K562 (cell line): ENCODE data around the gene KDM4C. TPM values are rescaled to one million over a fixed set of nuclear protein-coding genes. Genes with fewer than 3 reads are reported as not detected.

Experiments
- ATAC-seq: fragments of 200-7000 bp; cut with Tn5 transposase; 3 replicates; pipeline ENCODE4 v1.9.1; 2020; ENCODE audit warnings: moderate library complexity
- BruUV-seq: library from RNA; stranded (reverse); fragments of 400-500 nt; replicated peaks from 2 replicates; lab custom pipeline; 2021; lab: Mats Ljungman, UMichigan
- CTCF ChIA-PET: fragments of 300-600 bp; formaldehyde crosslinking; extraction: SDS; loops from one replicate; lab custom pipeline; 2021; ENCODE audit warnings: low intra/inter-chr PET ratio; lab: Yijun Ruan, JAX
- POLR2A ChIA-PET: fragments of 300-600, 350-650 bp; sonication (Branson Sonifier 250); formaldehyde crosslinking; extraction: SDS; loops from one replicate; lab custom pipeline; 2021; ENCODE audit warnings: antibody characterized with exemption, inconsistent platforms; lab: Yijun Ruan, JAX
- DNase-seq, 4 experiments: peaks; one replicate each; pipeline versions ENCODE4 v3.0.0 to v3.0.0-alpha.2; 2011 to 2018; ENCODE audit warnings: low spot score in 3 of 4, mixed read lengths in 3 of 4; ENCODE audit errors: extremely low read depth in 1 of 4
- FAIRE-seq: peaks from 2 replicates; lab custom pipeline; 2011; peaks lifted over from hg19 to GRCh38; lab: Jason Lieb, UNC
- H2AFZ ChIP-seq: 2 replicates; pipeline ENCODE4 v1.6.0; 2011; ENCODE audit warnings: low read depth, low read length, control low read depth, inconsistent platforms
- H3K27ac ChIP-seq: fragments of 200-600 bp; 3 replicates; pipeline ENCODE4 v1.8.0; 2011; ENCODE audit warnings: low read depth, mild to moderate bottlenecking, control low read depth, inconsistent platforms, low read length, moderate library complexity, mixed read lengths; ENCODE audit errors: extremely low read depth
- H3K27me3 ChIP-seq, 2 experiments: fragments of 300-600 bp in 1 of 2; 2 replicates in 1 of 2; 3 replicates in 1 of 2; pipeline versions ENCODE4 v1.6.0 to v1.8.0; 2011; ENCODE audit warnings: inconsistent platforms in 2 of 2, low read length in 2 of 2, mild to moderate bottlenecking in 1 of 2, mixed read lengths in 1 of 2, moderate library complexity in 1 of 2; ENCODE audit not compliant: control insufficient read depth in 2 of 2, insufficient read depth in 2 of 2
- H3K36me3 ChIP-seq: fragments of 300-600 bp; 3 replicates; pipeline ENCODE4 v1.8.0; 2011; ENCODE audit warnings: mild to moderate bottlenecking, low read length, inconsistent platforms; ENCODE audit not compliant: control insufficient read depth, insufficient read depth
- H3K4me1 ChIP-seq, 2 experiments: fragments of 200-600 bp in 1 of 2; replicated peaks in 1 of 2; 2 replicates in 1 of 2; 3 replicates in 1 of 2; pipeline versions ENCODE4 v1.5.1 to v1.8.0; 2011; ENCODE audit warnings: inconsistent platforms in 2 of 2, low read length in 2 of 2, mild to moderate bottlenecking in 1 of 2, mixed read lengths in 1 of 2, moderate library complexity in 1 of 2; ENCODE audit not compliant: control insufficient read depth in 2 of 2, insufficient read depth in 2 of 2
- H3K4me2 ChIP-seq: 2 replicates; pipeline ENCODE4 v1.6.1; 2011; ENCODE audit warnings: low read length, control low read depth, inconsistent platforms, mixed read lengths; ENCODE audit not compliant: insufficient read depth
- H3K4me3 ChIP-seq: fragments of 200-600 bp; sonication (generic), shearing (Covaris generic); 2 replicates; pipeline ENCODE4 v1.5.1; 2016; ENCODE audit warnings: control low read depth, inconsistent platforms
- H3K79me2 ChIP-seq: fragments of 200-600 bp; 3 replicates; pipeline ENCODE4 v1.8.0; 2011; ENCODE audit warnings: low read length, inconsistent platforms; ENCODE audit not compliant: control insufficient read depth, insufficient read depth
- H3K9ac ChIP-seq, 2 experiments: 2 replicates each; pipeline versions ENCODE4 v1.6.0 to v1.6.1; 2011; ENCODE audit warnings: low read depth in 2 of 2, low read length in 2 of 2, control low read depth in 1 of 2, inconsistent platforms in 1 of 2, mild to moderate bottlenecking in 1 of 2, mixed read lengths in 1 of 2; ENCODE audit not compliant: insufficient read depth in 1 of 2
- H3K9me1 ChIP-seq: one replicate; pipeline ENCODE4 v1.6.0; 2011; ENCODE audit warnings: inconsistent platforms, mild to moderate bottlenecking, low read length, moderate library complexity; ENCODE audit not compliant: control insufficient read depth, insufficient read depth
- H3K9me3 ChIP-seq: replicated peaks from 2 replicates; pipeline ENCODE4 v1.5.1; 2011; ENCODE audit warnings: low read depth, low read length, inconsistent platforms; ENCODE audit not compliant: control insufficient read depth, insufficient read depth
- H4K20me1 ChIP-seq: replicated peaks from 2 replicates; pipeline ENCODE4 v1.6.1; 2011; ENCODE audit warnings: low read length, inconsistent platforms, mixed read lengths; ENCODE audit not compliant: control insufficient read depth, insufficient read depth
- ARNT ChIP-seq, 2 experiments: fragments of 450-650 bp; IDR thresholded peaks; 2 replicates each; pipeline ENCODE4 v1.6.1; 2016; ENCODE audit warnings: mild to moderate bottlenecking in 1 of 2
- CEBPG ChIP-seq, 3 experiments: fragments of 200-800 bp in 1 of 3; sonication (Bioruptor generic) in 1 of 3; sonication (generic) in 1 of 3; formaldehyde crosslinking in 1 of 3; IDR thresholded peaks in 2 of 3; conservative IDR thresholded peaks in 1 of 3; 2 replicates each; pipeline versions ENCODE4 v1.6.1 to v1.8.0; 2016 to 2022; ENCODE audit warnings: missing compliant biosample characterization in 2 of 3, missing genetic modification characterization in 2 of 3, mild to moderate bottlenecking in 1 of 3, missing genetic modification reagents in 1 of 3
- EP400 ChIP-seq: fragments of 450-650 bp; IDR thresholded peaks from 2 replicates; pipeline ENCODE4 v1.6.1; 2017; ENCODE audit warnings: antibody characterized with exemption, mild to moderate bottlenecking, moderate library complexity
- ESRRB ChIP-seq: fragments of 250-450 bp; sonication (Bioruptor Pico); IDR thresholded peaks from 2 replicates; pipeline ENCODE4 v1.5.0; 2020; ENCODE audit warnings: mild to moderate bottlenecking, moderate library complexity, borderline replicate concordance
- EWSR1 ChIP-seq: fragments of 450-650 bp; IDR thresholded peaks from 2 replicates; pipeline ENCODE4 v1.6.1; 2018; ENCODE audit warnings: borderline replicate concordance, mild to moderate bottlenecking, low read depth, moderate library complexity; ENCODE audit not compliant: partially characterized antibody
- GTF2A2 ChIP-seq: IDR thresholded peaks from 2 replicates; pipeline ENCODE4 v1.6.1; 2016; ENCODE audit warnings: mild to moderate bottlenecking, missing genetic modification characterization, missing compliant biosample characterization
- KDM4B ChIP-seq, 2 experiments: fragments of 450-650 bp in 1 of 2; sonication (generic) in 1 of 2; IDR thresholded peaks; 2 replicates each; pipeline ENCODE4 v1.6.1; 2016 to 2017; ENCODE audit warnings: borderline replicate concordance in 2 of 2, antibody characterized with exemption in 1 of 2, low read depth in 1 of 2, mild to moderate bottlenecking in 1 of 2
- SREBF2 ChIP-seq: sonication (generic); formaldehyde crosslinking; IDR thresholded peaks from 2 replicates; pipeline ENCODE4 v1.4.0; 2020; ENCODE audit warnings: mild to moderate bottlenecking, missing genetic modification reagents
- TCF3 ChIP-seq: sonication (generic); formaldehyde crosslinking; IDR thresholded peaks from 2 replicates; pipeline ENCODE4 v1.4.0; 2020; ENCODE audit warnings: mild to moderate bottlenecking, missing genetic modification reagents
- ZNF436 ChIP-seq: fragments of 250-450, 450-650 bp; sonication (Bioruptor Pico); formaldehyde crosslinking; IDR thresholded peaks from 2 replicates; pipeline ENCODE4 v1.7.0; 2020; ENCODE audit warnings: mild to moderate bottlenecking
- ZSCAN29 ChIP-seq: fragments of 450-650 bp; IDR thresholded peaks from 2 replicates; pipeline ENCODE4 v1.6.1; 2017
- WGBS: fragments of 100-300 bp; shearing (Covaris generic); methylation state at CpG from one replicate; pipeline ENCODE4 v1.1.6; 2016; ENCODE audit warnings: low coverage, mixed read lengths; ENCODE audit not compliant: insufficient coverage; ENCODE audit errors: missing lambda C conversion rate; 5-methylcytosine and 5-hydroxymethylcytosine counted together
- in situ Hi-C: fragments of 300-500 bp; cut with MboI; formaldehyde crosslinking; loops from 4 replicates; pipeline ENCODE4 v1.15.0; 2018; ENCODE audit warnings: inconsistent platforms, mixed read lengths
- intact Hi-C: fragments of 100-400 bp; cut with micrococcal nuclease; formaldehyde crosslinking; loops from 2 replicates; pipeline ENCODE4 v1.14.2; 2022
- polyA plus RNA-seq, 8 experiments: library from polyadenylated mRNA; depleted of rRNA in 4 of 8; stranded (reverse) in 5 of 8; unstranded in 3 of 8; fragments of >200 nt; fragmentation: Nextera tagmentation in 2 of 8; fragmentation: Illumina TruSeq in 1 of 8; extraction: Ambion mirVana in 2 of 8; extraction: Trizol in 1 of 8; gene quantifications; 2 replicates each; pipeline versions ENCODE4 v1.2.1 to v1.2.3, GENCODE V29; 2011 to 2014; ENCODE audit warnings: inconsistent platforms in 1 of 8, missing spikeins in 1 of 8
- total RNA-seq, 7 experiments: library from RNA; depleted of rRNA in 6 of 7; stranded (reverse); fragments of >200 nt in 6 of 7; fragmentation: Illumina TruSeq in 2 of 7; extraction: Trizol in 2 of 7; gene quantifications; 2 replicates each; pipeline versions ENCODE4 v1.2.1 to v1.2.3, GENCODE V29; 2011 to 2021; ENCODE audit warnings: low replicate concordance in 1 of 7
- TF ChIP-seq, protein P1 (sequence below): fragments of 200-800 bp; sonication (Bioruptor generic); IDR thresholded peaks from 2 replicates; pipeline ENCODE4 v1.6.1; 2016; ENCODE audit warnings: missing genetic modification characterization, missing compliant biosample characterization
- TF ChIP-seq, protein P2 (sequence below), 2 experiments: fragments of 450-650 bp; IDR thresholded peaks; 2 replicates each; pipeline ENCODE4 v1.6.1; 2016
- TF ChIP-seq, protein P3 (sequence below): fragments of 250-450 bp; sonication (Bioruptor Pico); IDR thresholded peaks from 2 replicates; pipeline ENCODE4 v1.6.1; 2021; ENCODE audit warnings: mild to moderate bottlenecking

The KDM4C gene
- total and polyA plus RNA-seq, 9 of the 15 experiments (the other 6 are each of a cell fraction or from before 2014, with no cell fraction given): 5.4 to 17.0 (median 12.6) TPM

DNA sequence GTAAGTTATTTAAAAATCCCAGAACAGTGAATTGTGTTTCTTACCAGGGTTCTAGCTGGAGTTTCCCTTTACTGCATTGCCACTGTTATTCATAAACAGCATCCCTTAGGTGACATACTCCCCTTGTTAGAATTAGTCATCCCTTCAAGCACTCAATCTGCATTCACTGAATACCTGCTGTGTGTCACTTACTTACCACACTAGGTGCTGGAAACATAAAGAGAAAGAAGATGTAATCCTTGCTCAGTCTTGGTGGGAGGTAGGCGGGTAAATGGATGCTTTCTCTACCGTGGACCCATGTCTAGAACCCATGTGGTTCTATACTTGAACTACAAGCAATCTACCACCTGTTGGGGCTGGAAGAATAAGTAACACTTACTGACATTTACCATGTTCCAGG lies 371.6 kb downstream of the KDM4C start (continued):
- no peak for TF ChIP-seq KDM4B (IDR thresholded peaks at IDR 0.05; ENCODE audit: borderline replicate concordance in 2 of 2, low read depth in 1 of 2)

DNA sequence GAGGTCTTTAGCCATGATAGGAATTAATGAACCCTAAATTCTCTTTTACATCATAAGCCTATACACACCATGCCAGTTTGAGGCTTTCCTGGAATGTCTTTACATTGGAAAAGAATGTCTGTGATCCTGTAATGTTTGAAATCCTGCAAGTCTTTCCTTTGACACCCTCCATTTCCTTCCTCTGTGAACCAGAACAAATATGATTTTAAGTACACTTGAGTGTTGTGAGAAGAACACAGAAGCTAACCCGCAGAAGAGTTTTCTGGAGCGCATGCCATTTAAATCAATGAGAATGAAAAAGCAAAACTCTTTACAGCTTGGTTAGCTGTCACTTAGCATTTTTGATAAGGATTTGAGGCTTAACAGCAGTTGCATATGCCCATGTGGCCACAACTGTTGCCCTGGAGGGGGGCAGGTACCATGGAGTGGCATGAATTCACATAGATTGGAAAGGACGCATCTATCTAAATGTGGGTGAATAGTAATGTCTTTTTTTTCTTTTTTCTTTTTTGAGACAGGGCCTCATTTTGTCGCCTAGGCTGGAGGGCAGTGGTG lies 372.6 kb downstream of the KDM4C start:
- no TSS peak for BruUV-seq
- no peaks in the 10 kb centered on the region; the same call in 1 of the 2 replicates for H3K9me3 ChIP-seq
- H3K4me2 ChIP-seq: no peak overlapping the region
- 0 out of 3 replicates have a peak, but pooled peaks cover 5% of the 10 kb centered on the region for H3K36me3 ChIP-seq
- ChIA-PET POLR2A (no interaction called here), CTCF (no interaction called here)
- in situ Hi-C loops (no loop called here), intact Hi-C loops (no loop called here)
- H3K4me3 ChIP-seq: no peak overlapping the region
- WGBS: 100% methylated on average over 4 of the region's 4 CpGs
- H3K27ac ChIP-seq: no peak overlapping the region
- H2AFZ ChIP-seq: no peak overlapping the region
- H3K9ac ChIP-seq: no peak overlapping the region
- no peaks in the 10 kb centered on the region for H3K4me1 ChIP-seq
- H4K20me1 ChIP-seq: no peaks in the 10 kb centered on the region
- no peaks in the 10 kb centered on the region for H3K27me3 ChIP-seq
- H3K9me1 ChIP-seq: no peaks in the 10 kb centered on the region
- no peak for DNase-seq
- ATAC-seq: no peak
- no peaks in the 10 kb centered on the region for H3K79me2 ChIP-seq
- no peak for FAIRE-seq
- TF ChIP-seq ESRRB (CRISPR knock-in tag): no peak
- TF ChIP-seq, protein P1, sequence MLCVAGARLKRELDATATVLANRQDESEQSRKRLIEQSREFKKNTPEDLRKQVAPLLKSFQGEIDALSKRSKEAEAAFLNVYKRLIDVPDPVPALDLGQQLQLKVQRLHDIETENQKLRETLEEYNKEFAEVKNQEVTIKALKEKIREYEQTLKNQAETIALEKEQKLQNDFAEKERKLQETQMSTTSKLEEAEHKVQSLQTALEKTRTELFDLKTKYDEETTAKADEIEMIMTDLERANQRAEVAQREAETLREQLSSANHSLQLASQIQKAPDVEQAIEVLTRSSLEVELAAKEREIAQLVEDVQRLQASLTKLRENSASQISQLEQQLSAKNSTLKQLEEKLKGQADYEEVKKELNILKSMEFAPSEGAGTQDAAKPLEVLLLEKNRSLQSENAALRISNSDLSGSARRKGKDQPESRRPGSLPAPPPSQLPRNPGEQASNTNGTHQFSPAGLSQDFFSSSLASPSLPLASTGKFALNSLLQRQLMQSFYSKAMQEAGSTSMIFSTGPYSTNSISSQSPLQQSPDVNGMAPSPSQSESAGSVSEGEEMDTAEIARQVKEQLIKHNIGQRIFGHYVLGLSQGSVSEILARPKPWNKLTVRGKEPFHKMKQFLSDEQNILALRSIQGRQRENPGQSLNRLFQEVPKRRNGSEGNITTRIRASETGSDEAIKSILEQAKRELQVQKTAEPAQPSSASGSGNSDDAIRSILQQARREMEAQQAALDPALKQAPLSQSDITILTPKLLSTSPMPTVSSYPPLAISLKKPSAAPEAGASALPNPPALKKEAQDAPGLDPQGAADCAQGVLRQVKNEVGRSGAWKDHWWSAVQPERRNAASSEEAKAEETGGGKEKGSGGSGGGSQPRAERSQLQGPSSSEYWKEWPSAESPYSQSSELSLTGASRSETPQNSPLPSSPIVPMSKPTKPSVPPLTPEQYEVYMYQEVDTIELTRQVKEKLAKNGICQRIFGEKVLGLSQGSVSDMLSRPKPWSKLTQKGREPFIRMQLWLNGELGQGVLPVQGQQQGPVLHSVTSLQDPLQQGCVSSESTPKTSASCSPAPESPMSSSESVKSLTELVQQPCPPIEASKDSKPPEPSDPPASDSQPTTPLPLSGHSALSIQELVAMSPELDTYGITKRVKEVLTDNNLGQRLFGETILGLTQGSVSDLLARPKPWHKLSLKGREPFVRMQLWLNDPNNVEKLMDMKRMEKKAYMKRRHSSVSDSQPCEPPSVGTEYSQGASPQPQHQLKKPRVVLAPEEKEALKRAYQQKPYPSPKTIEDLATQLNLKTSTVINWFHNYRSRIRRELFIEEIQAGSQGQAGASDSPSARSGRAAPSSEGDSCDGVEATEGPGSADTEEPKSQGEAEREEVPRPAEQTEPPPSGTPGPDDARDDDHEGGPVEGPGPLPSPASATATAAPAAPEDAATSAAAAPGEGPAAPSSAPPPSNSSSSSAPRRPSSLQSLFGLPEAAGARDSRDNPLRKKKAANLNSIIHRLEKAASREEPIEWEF: no peak
- TF ChIP-seq TCF3 (CRISPR knock-in tag): no peak
- no peak for TF ChIP-seq CEBPG (CRISPR knock-in tag; IDR thresholded peaks at IDR 0.05)
- TF ChIP-seq CEBPG (tag; conservative IDR thresholded peaks at IDR 0.05 in 1 of 2, IDR thresholded peaks at IDR 0.05 in 1 of 2): no peak
- no peak for TF ChIP-seq SREBF2 (CRISPR knock-in tag)
- no peak for TF ChIP-seq EP400
- TF ChIP-seq, protein P2, sequence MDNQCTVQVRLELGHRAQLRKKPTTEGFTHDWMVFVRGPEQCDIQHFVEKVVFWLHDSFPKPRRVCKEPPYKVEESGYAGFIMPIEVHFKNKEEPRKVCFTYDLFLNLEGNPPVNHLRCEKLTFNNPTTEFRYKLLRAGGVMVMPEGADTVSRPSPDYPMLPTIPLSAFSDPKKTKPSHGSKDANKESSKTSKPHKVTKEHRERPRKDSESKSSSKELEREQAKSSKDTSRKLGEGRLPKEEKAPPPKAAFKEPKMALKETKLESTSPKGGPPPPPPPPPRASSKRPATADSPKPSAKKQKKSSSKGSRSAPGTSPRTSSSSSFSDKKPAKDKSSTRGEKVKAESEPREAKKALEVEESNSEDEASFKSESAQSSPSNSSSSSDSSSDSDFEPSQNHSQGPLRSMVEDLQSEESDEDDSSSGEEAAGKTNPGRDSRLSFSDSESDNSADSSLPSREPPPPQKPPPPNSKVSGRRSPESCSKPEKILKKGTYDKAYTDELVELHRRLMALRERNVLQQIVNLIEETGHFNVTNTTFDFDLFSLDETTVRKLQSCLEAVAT (IDR thresholded peaks at IDR 0.05): no peak
- no peak for TF ChIP-seq ARNT (IDR thresholded peaks at IDR 0.05)
- no peak for TF ChIP-seq ZNF436 (CRISPR knock-in tag)
- TF ChIP-seq EWSR1: no peak
- no peak for TF ChIP-seq ZSCAN29
- TF ChIP-seq, protein P3, sequence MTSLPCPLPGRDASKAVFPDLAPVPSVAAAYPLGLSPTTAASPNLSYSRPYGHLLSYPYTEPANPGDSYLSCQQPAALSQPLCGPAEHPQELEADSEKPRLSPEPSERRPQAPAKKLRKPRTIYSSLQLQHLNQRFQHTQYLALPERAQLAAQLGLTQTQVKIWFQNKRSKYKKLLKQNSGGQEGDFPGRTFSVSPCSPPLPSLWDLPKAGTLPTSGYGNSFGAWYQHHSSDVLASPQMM: no peak
- no peak for TF ChIP-seq GTF2A2
